HG03108 (cell line): Measurements from ENCODE around the gene PRKACA.
"Not testable (repeated sequence)": the region's sequence is repeated elsewhere in the genome, so short reads cannot be mapped to it uniquely, and the experiment has no call there.

Experiments used
- ATAC-seq: cut with Tn5 transposase; IDR thresholded peaks from one replicate; pipeline ENCODE4 v1.9.1; 2021; ENCODE audit warnings: moderate library complexity; ENCODE audit not compliant: unreplicated experiment

The PRKACA gene

DNA sequence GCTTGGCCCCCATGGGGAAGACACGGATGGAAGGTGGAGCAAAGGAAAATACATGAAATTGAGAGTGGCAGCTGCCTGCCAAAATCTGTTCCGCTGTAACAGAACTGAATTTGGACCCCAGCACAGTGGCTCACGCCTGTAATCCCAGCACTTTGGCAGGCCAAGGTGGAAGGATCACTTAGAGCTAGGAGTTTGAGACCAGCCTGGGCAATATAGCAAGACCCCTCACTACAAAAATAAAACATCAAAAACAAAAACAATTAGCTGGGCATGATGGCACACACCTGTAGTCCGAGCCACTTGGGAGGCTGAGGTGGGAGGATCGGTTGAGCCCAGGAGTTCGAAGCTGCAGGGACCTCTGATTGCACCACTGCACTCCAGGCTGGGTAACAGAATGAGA lies 65.1 kb downstream of the PRKACA start:
- no peak for ATAC-seq

DNA sequence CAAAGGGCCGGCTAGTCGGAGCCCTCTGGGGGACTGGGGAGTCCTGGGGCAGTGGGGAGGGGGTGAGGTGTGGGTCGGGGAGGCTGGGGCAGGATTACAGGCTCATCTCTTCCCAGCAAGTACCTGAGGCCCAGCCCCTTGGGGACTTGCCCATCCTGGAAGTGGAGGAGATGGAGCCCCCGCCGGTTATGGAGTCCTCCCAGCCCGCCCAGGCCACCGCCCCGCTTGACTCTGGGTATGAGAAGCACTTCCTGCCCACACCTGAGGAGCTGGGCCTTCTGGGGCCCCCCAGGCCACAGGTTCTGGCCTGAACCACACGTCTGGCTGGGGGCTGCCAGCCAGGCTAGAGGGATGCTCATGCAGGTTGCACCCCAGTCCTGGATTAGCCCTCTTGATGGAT lies 65.6 kb downstream of the PRKACA start:
- ATAC-seq, result no peak

DNA sequence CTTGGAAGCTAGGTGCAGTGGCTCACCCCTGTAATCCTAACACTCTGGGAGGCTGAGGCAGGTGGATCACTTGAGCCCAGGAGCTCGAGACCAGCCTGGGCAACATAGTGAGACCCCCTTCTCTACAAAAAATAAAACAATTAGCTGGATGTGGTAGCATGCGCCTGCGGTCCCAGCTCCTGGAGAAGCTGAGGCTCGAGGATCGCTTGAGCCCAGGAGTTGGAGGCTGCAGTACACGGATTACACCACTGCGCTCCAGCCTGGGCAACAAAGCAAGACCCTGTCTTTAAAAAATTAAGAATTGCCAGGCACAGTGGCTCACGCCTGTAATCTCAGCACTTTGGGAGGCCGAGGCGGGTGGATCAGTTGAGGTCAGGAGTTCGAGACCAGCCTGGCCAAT lies 66.6 kb downstream of the PRKACA start:
- not testable (repeated sequence) for ATAC-seq

DNA sequence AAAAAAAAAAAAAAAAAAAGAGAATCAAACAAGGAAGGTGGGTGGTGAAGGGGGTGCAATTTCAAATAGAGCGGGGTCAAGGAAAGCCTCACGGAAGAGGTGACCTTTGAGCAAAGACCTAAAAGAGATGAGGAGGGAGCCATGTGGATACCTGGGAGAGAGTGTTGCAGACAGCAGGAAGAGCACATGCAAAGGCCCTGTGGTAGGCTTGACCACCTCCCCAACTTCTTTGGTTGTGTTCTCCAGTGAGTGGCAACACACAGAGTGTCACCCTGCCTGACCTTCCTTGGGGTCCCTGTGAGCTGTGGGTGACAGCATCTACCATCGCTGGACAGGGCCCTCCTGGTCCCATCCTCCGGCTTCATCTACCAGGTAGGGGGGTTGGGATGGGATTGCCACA lies 67.0 kb downstream of the PRKACA start:
- ATAC-seq, result no peak

DNA sequence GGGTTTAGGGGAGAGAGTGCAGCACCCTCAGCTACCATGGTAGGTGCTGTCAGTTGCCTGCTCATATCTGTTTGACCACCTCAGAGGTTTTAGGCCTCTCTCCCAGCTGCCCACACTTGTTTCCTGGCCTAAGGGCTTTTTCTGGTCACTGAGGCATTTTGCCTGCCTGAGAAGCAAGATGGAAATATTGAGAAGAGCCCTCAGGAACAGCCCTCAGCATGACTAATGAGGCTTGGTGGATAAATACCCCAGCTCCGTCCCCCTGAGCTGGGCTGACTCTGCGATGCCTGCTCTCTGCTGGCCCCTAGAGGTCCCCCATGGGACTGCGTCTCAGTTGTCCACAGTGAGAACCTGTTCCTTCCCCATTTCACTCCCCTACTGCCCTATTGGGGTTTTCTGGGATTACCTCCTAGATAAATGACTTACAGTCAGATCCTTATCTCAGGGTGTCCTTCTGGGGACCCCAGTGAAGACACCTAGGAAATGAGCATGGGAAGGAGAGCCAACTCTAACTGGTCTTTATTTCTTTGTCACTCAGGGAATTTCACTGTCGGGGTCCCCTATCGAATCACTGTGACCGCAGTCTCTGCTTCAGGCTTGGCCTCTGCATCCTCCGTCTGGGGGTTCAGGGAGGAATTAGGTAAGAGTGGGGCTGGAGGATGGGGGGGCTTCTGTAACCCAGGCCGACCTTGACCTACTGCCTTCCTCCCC lies 69.0 kb downstream of the PRKACA start:
- ATAC-seq, result no peak

DNA sequence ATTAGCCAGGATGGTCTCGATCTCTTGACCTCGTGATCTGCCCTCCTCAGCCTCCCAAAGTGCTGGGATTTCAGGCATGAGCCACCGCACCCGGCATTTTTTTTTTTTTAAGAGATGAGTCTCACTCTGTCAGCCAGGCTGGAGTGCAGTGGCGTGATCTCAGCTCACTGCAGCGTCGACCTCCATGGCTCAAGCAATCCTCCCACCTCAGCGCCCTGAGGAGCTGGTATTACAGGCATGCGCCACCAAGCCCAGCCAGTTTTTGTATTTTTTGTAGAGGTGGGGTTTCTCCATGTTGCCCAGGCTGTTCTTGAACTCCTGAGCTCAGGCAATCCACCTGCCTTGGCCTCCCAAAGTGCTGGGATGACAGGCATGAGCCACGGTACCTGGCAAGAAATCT lies 69.7 kb downstream of the PRKACA start:
- not testable (repeated sequence) for ATAC-seq

DNA sequence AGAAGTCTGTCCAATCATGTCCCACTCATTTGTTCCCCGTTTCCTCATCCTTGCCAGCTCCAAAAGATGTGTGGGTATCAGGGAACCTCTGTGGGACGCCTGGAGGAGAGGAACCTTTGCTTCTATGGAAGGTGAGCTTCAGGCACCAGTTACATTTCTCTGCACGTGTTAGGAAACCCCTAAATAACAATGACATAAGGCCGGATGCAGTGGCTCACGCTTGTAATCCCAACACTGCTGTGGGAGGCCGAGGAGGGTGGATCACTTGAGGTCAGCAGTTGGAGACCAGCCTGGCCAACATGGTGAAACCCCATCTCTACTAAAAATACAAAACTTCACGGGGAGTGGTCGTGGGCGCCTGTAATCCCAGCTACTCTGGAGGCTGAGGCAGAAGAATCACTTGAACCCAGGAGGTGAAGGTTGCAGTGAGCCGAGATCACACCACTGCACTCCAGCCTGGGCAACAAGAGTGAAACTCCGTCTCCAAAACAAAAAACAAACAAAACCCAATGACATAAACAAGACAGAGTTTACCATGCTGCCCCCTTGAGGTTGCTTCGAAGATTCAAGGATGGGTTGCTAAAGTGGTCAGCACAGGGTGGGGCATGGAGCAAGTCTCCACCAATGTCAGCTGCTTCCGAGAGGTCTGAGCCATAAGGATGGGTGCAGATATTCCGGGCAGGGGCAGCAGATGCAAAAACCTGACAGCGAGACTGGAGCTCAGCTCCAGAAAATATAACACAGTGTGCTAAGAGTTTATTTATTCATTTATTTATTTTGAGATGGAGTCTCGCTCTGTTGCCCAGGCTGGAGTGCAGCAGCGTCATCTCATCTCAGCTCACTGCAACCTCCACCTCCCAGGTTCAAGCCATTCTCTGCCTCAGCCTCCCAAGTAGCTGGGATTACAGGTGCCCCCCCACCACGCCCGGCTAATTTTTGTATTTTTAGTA lies 74.6 kb downstream of the PRKACA start:
- not testable (repeated sequence) for ATAC-seq
